Measurements from ENCODE around the gene KLHL34. TPM values are rescaled to one million over a fixed set of nuclear protein-coding genes. Genes with fewer than 3 reads are reported as not detected.

Gene KLHL34
- total and polyA plus RNA-seq, 2 experiments from 2014 or later = 0.81 to 1.1 TPM

- no peak for TF ChIP-seq ZNF462 (CRISPR knock-in tag; IDR thresholded peaks at IDR 0.05)
- TF ChIP-seq POLR2AphosphoS5 (IDR thresholded peaks at IDR 0.05; ENCODE audit: low read depth) = no peak
- TF ChIP-seq ZNF114 (CRISPR knock-in tag; IDR thresholded peaks at IDR 0.05) = no peak
- no peak for TF ChIP-seq REST (IDR thresholded peaks at IDR 0.05; ENCODE audit: unreplicated experiment)
- no peak for TF ChIP-seq STAT1 (IDR thresholded peaks at IDR 0.05; ENCODE audit: unreplicated experiment)
- no peak for TF ChIP-seq EZH2phosphoT487 (IDR thresholded peaks at IDR 0.05; ENCODE audit: unreplicated experiment)
Measured at GRCh38 chrX:21662761-21663160, 4.6 kb upstream of the KLHL34 start (continued).

- no peak overlapping the region for H3K4me3 ChIP-seq
- H3F3A ChIP-seq (replicated peaks; ENCODE audit: low read depth) = no peaks in the 10 kb centered on the region
- H3K27me3 Mint-ChIP-seq (ENCODE audit: insufficient read depth, low read depth, poor library complexity) = peaks cover 6% of the 10 kb centered on the region
- no peaks in the 10 kb centered on the region for H3K36me3 ChIP-seq (ENCODE audit: insufficient read depth)
- no peaks in the 10 kb centered on the region for H3K4me1 ChIP-seq (ENCODE audit: insufficient read depth)
- peaks cover 3% of the 10 kb centered on the region; the same call in 1 of the 3 replicates for H3K9me3 Mint-ChIP-seq
- no peak overlapping the region for H2AFZ ChIP-seq
- no peak overlapping the region for H3K4me3 Mint-ChIP-seq
- H3K36me3 Mint-ChIP-seq (ENCODE audit: low read depth) = peaks cover 2% of the 10 kb centered on the region; the same call in 1 of the 3 replicates
- no peaks in the 10 kb centered on the region for H3K79me2 ChIP-seq (replicated peaks; ENCODE audit: insufficient read depth)
- H3K9me2 ChIP-seq (ENCODE audit: insufficient read depth) = no peaks in the 10 kb centered on the region
- H3K4me1 Mint-ChIP-seq = peaks cover 4% of the 10 kb centered on the region; the same call in 2 of the 3 replicates
- no peak overlapping the region for H3K27ac ChIP-seq (ENCODE audit: low read depth)
- H3K27ac Mint-ChIP-seq = no peak overlapping the region
- H3K27me3 ChIP-seq (ENCODE audit: insufficient read depth) = peaks cover 6% of the 10 kb centered on the region; the same call in 1 of the 2 replicates
- H3K4me2 ChIP-seq = no peak overlapping the region
- ATAC-seq = no peak
- no peaks in the 10 kb centered on the region for H4K20me1 ChIP-seq (replicated peaks; ENCODE audit: insufficient read depth)
- DNase-seq (ENCODE audit: low spot score) = no peak
- no peak for TF ChIP-seq JUNB (IDR thresholded peaks at IDR 0.05; ENCODE audit: unreplicated experiment)
- no peak for TF ChIP-seq ZNF331 (CRISPR knock-in tag; IDR thresholded peaks at IDR 0.05; ENCODE audit: low read depth)
- no peak for TF ChIP-seq EZH2 (IDR thresholded peaks at IDR 0.05; ENCODE audit: low read depth, unreplicated experiment)
- TF ChIP-seq STAT1 (IDR thresholded peaks at IDR 0.05; ENCODE audit: unreplicated experiment) = no peak
- TF ChIP-seq EZH2phosphoT487 (IDR thresholded peaks at IDR 0.05; ENCODE audit: unreplicated experiment) = no peak
- TF ChIP-seq ETS1 (IDR thresholded peaks at IDR 0.05) = no peak
Measured at GRCh38 chrX:21661316-21661715, 3.2 kb upstream of the KLHL34 start.
